NCI-H226 (cell line): ENCODE data around the gene LRTM2.

Experiments used
- DNase-seq: peaks from one replicate; pipeline ENCODE4 v3.0.0-alpha.2; 2015

LRTM2 gene

DNA sequence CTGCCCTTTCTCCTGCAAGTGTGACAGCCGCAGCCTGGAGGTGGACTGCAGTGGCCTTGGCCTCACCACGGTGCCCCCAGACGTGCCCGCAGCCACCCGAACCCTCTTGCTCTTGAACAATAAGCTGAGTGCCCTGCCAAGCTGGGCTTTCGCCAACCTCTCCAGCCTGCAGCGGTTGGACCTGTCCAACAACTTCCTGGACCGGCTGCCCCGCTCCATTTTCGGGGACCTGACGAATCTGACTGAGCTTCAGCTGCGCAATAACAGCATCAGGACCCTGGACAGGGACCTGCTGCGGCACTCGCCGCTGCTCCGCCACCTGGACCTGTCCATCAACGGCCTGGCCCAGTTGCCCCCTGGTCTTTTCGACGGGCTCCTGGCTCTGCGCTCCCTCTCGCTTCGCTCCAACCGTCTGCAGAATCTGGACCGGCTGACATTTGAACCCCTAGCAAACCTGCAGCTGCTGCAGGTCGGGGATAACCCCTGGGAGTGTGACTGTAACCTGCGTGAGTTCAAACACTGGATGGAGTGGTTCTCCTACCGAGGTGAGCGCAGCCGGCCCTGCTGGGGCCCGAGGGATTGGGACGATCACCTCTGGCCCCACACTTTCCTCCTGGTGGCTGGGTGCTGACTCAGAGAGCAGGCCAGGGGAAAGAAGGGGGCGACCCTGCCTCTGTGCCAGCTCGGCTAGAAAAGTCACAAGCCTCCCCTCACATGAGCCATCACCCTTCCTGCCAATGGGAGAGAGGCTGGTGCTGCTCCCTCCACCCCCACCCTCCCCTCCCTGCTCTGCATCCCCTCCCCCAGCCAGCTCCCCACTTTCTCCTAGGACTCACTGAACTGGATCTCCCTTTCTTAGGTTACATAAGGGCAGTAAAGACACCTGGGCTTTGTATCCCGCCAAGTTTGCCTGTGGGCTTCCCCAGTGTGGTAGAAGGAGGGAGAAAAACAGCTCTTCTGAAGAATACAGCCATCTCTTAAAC is 10.9 kb downstream of the LRTM2 start:
- DNase-seq, result no peak

- no peak for DNase-seq
Measured at GRCh38 chr12:1832801-1833595, 12.6 kb downstream of the LRTM2 start.

- no peak for DNase-seq
Measured at GRCh38 chr12:1833596-1834028, 13.2 kb downstream of the LRTM2 start.

DNA sequence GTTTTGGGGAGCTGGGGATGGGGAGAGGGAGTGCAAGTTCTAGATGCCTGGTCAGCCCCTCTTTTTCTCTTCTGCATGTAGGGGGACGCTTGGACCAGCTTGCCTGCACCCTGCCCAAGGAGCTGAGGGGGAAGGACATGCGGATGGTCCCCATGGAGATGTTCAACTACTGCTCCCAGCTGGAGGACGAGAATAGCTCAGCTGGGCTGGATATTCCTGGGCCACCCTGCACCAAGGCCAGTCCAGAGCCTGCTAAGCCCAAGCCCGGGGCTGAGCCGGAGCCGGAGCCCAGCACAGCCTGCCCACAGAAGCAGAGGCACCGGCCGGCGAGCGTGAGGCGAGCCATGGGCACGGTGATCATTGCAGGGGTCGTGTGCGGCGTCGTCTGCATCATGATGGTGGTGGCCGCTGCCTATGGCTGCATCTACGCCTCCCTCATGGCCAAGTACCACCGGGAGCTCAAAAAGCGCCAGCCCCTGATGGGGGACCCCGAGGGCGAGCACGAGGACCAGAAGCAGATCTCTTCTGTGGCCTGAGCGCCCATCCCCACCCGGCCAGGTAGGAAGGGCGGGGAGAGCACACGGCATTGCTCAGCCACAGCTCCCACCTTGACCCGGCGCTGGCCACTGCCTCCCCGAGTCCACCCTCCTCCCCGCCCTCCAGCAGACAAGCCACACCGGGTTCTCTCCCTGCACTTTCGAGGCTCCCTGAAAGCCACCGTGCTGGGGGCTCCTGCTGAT is 14.0 kb downstream of the LRTM2 start:
- DNase-seq, result no peak

GRCh38 chr12:1835211-1836131 is 15.1 kb downstream of the LRTM2 start:
- no peak for DNase-seq

DNA sequence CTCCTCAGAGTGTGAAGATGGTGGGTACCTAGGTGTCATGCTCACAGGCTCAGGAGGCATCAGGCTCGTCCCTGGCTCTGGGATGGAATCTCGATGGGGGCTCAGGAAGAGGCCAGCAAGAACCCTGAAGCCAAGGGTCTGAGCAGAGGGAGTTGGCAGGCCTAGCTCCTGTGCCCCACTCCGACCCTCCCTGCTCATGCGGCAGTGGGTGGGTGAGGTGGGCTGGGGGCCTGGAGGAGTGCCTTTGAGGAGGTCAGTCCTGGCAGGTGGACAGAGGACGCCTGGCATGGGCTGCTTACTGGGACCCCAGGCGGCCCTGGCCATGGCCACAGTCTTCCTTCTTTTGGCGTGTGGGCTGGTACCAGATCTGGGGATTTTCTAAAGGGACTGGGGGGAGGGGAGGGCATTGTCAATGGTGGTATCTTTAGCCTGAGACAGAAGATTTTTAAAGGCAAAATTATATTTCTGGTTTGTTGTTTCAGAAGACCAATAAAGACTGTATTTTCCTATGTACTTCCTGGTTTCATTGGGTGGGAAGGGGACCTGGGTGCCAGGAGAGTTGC is 16.0 kb downstream of the LRTM2 start:
- DNase-seq, result no peak

DNA sequence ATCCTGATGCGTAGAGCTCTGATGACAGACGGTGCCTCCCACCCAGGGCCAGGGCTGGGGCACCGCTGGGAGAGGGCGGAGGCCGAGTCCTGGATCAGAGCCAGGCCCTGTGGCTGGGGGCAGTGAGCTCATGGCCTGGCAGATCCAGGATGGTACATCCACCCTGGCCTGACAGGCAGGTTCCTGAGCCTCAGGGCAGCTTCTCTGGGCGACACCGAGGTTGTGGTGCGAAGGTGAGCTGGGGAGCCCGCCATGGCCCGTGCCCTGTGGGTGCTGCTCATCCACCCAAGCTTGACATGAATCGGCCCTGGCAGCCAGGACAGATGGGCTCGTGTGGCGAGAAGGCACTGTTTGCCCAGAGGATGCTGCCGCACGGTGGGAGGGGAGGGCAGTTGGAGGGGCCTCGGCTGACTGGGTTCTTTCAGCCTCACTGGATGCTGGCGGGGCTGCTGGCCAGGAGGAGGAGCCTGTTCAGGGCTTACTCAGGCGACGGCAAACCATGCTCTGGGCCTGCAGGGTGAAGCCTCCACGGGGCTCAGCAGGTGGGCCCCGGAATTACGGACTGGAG is 16.6 kb downstream of the LRTM2 start:
- DNase-seq, result no peak

DNA sequence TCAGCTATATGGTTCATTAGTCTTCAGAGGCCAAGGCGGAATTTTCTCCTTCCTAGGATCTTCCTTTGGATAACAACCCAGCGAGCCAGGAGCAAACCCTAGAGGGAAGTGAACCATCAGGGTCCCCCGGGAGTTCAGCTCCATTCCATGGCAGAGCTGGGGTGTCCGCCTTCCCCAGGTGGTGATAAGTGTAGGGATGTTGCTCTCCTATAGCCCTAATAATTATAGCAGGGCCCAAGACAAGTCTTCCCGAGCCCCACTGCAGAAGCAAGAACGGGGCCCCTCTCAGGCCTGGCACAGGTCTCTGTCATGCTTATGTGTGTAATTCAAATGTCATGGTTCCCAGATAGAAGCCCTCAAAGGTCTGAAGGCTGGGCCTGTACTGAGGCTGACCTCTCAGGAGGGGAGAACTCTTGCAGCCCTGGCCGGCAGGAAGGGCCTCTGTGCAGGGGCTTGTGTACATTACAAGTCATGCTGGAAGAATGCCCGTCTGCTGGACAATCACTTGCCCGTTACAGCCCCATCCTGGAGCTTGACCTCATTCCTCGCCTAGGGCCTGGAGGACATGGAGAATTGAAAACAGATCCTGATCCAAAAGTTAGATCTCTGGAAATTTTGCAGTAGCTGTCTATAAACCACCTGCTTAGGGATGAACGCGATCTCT is 17.3 kb downstream of the LRTM2 start:
- no peak for DNase-seq

DNA sequence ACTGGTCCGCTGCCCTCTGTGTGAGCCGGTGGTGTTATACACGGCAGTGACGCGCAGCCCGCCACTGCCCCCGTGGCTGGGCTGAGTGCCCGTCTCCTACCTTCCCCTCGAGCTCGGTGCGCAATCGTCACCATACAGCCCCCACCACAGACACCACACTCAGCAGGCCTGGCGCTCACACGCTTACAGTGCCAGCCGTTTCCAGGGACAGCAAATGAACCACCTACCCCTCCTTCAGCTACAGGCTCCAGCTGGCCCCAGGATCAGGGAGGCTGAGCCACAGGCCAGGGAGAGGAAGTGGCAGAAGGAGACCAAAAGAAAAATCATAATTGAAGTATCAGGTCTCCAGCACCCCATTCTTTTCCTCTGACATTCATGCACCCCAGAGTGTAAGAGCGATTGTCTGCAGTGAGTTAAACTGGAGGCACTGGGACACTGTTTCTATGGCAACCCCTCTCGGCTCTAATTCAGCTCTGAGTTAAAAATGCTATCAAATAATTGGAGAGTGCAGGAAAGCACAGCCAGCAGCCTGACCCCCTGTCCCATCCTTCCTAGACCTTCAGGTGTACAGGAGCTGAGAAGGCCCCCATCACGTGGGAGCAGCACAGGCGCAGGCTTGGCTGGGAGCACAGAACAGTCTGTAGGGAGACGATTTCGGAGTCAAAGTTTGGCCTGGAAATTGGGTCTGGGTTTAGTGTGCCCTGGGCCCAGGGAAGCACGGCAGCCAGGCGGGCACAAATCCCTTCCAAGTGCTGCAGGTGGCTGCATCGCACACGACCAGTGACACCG is 18.0 kb downstream of the LRTM2 start:
- DNase-seq, result no peak

GRCh38 chr12:1838994-1839365 is 18.6 kb downstream of the LRTM2 start:
- no peak for DNase-seq

GRCh38 chr12:1839464-1839863 is 19.1 kb downstream of the LRTM2 start:
- DNase-seq, result no peak

DNA sequence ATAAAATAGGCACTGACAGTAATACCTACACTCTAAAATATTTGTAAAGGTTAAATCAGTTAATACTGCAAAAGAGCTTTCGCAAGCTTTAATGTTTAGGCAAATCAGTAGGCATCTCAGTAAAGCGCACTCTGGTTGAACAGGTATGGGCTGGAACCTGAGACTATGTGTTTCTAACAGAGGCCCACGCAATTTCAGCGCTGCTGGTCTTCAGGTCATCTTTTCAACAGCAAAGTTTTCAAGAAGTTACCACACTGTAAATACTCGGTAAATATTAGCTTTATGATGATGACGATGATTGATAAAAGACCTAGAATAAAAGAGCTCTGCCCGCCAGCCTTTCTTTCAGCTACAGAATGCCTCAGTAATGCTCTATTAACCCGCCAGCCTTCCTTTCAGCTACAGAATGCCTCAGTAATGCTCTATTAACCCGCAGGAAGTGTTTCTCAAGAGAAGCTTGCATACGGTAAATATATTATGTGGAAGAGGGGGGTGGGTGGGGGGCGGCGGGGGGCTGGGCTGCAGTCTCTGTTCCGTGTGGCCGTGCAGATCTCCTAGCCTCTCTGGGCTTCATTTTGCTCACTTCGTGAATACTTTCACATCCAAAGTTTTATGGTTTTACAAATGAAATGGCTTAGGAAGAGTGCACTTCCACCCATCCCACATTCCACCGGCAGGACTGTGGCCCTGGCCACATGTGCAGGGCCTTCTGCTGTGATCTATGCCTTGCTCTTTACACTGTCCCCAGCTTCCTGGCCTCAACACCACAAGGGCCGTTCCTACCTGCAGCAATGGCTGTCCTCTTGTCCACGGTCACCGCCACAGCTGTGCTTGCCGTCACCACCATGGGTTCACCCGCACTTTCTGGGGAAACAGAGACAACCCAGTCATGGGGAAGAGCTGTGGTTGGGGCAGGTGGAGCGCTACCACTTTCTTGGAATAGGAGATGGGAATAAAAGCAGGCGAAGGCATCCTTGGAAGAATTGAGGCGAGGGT is 19.9 kb downstream of the LRTM2 start:
- no peak for DNase-seq

GRCh38 chr12:1840981-1841425 is 20.6 kb downstream of the LRTM2 start:
- no peak for DNase-seq

DNA sequence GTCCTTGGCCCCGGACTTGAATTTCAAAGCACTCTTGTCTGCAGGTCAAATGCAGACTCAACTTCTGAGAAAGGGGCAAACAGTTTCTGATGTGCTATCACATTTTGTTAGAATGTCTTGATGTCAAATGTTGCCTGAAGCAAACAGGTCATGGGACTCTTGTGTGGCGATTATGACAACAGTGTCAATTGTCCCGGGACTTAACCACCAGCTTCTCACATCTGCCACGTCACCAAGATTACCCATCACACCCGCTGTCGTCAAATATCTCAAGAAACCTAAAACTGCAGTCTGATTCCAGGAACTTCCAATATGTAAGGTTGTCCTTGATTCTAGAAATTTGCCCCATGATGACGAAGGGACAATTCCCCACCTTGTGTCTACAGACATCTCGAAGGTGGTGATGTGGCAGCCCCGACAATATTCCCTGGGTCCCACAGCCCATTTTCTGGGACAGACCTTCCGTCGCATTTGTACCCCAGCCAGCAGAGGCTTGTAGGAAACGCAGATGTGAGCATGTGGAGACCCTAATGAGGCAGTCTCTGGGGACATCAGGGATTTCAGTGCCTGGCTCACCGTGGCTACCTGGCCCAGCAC is 21.3 kb downstream of the LRTM2 start:
- no peak for DNase-seq

GRCh38 chr12:1842183-1842904 is 22.0 kb downstream of the LRTM2 start:
- DNase-seq, result no peak

DNA sequence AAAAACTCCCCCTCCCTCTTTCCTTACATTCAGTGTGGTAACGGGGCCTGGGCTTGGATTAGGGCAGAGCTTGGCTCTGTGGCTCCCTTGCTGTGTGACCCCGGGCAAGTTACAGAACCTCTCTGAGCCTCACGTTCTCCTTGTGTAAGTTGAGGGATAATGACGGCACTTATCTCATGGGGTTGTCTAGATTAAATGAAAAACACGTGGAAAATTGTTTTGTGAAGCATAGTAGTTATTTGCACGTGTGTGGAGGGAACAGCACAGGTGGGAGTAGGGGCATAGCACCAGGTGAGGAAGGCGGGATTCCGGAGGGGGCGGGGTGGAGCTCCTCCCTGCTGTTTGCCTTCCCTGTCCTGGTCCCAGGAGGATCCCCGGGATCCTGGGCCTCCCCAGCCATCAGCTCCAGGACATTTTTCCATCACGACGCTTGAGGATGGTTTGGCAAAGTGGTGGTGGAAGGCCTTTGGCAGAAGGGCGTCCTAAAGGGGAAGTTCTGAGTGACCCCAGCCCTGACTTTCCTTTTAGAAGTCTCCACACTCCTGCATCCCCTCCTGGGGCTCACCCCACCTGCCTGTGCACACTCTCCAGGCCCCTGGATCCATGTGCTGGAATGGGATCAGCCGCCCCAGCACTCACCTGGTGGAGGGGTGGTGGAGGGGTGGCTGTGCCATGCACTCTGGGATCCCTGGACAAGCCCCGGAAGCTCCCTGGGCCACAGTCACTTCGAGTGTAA is 22.7 kb downstream of the LRTM2 start:
- no peak for DNase-seq

- DNase-seq, result no peak
Measured at GRCh38 chr12:1843641-1844005, 23.3 kb downstream of the LRTM2 start.
